SK-N-MC (cell line): ENCODE data around the gene TLR9.

Source experiments
- EZH2 ChIP-seq: fragments of 200-600 bp; sonication (generic); IDR thresholded peaks from one replicate; pipeline ENCODE4 v1.6.1; 2017; ENCODE audit warnings: antibody characterized with exemption
- POLR2AphosphoS5 ChIP-seq: IDR thresholded peaks from 2 replicates; pipeline ENCODE4 v1.6.1; 2012; ENCODE audit warnings: mild to moderate bottlenecking, low read depth, low read length, borderline replicate concordance

DNA sequence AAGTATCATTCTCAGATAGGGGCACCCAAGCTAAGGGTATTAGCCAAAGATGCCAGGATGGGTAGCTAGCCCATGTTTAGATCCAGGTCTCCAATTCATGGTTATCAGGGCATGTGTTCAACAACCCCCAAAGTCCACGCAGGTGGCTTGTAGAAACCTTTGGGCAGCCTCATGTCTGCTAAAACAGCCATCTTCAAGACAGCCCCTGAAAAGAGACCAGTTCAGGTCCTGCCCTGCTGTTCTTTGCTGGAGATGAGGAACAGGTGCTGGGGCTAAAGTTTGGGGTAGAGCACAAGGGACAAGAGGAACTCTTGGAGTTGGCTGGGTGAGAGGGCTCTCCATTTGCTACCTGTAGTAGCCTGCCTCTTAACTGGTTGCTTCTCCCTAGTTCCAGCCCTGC, 24.7 kb upstream of the TLR9 start:
- no peak for TF ChIP-seq POLR2AphosphoS5
- no peak for TF ChIP-seq EZH2
